ENCODE measurements around the gene PRKAG2. TPM values are rescaled to one million over a fixed set of nuclear protein-coding genes. Genes with fewer than 3 reads are reported as not detected.

The PRKAG2 gene
- total and polyA plus RNA-seq, 10 donors: 15.8 to 50.9 (median 32.8) TPM

GRCh38 chr7:151833691-151834090 lies 43.2 kb downstream of the PRKAG2 start:
- no peak for TF ChIP-seq CTCF (IDR thresholded peaks at IDR 0.05 in 8 of 11, conservative IDR thresholded peaks at IDR 0.05 in 3 of 11)
- TF ChIP-seq POLR2A (IDR thresholded peaks at IDR 0.05): no peak
- TF ChIP-seq POLR2AphosphoS5 (IDR thresholded peaks at IDR 0.05): no peak
- peaks cover 9 to 25% (median 17%) of the 10 kb centered on the region in 6 donors for H3K4me1 ChIP-seq
- peaks cover 0 to 14% (median 0%) of the 10 kb centered on the region in 6 donors for H3K36me3 ChIP-seq
- 79 to 94% (median 88%) methylated on average over 7 of the region's 7 CpGs for WGBS, 5 donors
- H3K4me3 ChIP-seq: no peak overlapping the region
- no peak overlapping the region for H3K27ac ChIP-seq
- no peaks in the 10 kb centered on the region for H3K27me3 ChIP-seq (replicated peaks in 1 of 7)
- intact Hi-C loops (cut with DNase I; ENCODE audit: low total_unique reads): no loop called here
- no peak for DNase-seq
- H3K9me3 ChIP-seq: no peaks in the 10 kb centered on the region

GRCh38 chr7:151833213-151833651 lies 43.7 kb downstream of the PRKAG2 start:
- TF ChIP-seq POLR2A (IDR thresholded peaks at IDR 0.05) (no peak), CTCF (IDR thresholded peaks at IDR 0.05 in 8 of 11, conservative IDR thresholded peaks at IDR 0.05 in 3 of 11) (no peak), POLR2AphosphoS5 (IDR thresholded peaks at IDR 0.05) (no peak)
- no peak for DNase-seq
- Histone ChIP-seq H3K27me3 (replicated peaks in 1 of 7) (no peaks in the 10 kb centered on the region), H3K4me3 (no peak overlapping the region), H3K4me1 (peaks cover 9 to 20% (median 12%) of the 10 kb centered on the region in 6 donors), H3K9me3 (no peaks in the 10 kb centered on the region), H3K36me3 (peaks cover 0 to 14% (median 0%) of the 10 kb centered on the region in 6 donors), H3K27ac (no peak overlapping the region)
- 89 to 96% (median 94%) methylated on average over 14 of the region's 14 CpGs for WGBS, 5 donors
- intact Hi-C loops (cut with DNase I; ENCODE audit: low total_unique reads): no loop called here

- DNase-seq: no peak
- TF ChIP-seq POLR2A (IDR thresholded peaks at IDR 0.05): no peak
- no peak for TF ChIP-seq CTCF (IDR thresholded peaks at IDR 0.05 in 8 of 11, conservative IDR thresholded peaks at IDR 0.05 in 3 of 11)
- TF ChIP-seq POLR2AphosphoS5 (IDR thresholded peaks at IDR 0.05): no peak
- no peaks in the 10 kb centered on the region for H3K9me3 ChIP-seq
- WGBS, 5 donors: 86 to 97% (median 94%) methylated on average over 8 to 11 of the region's 11 CpGs
- intact Hi-C loops (cut with DNase I; ENCODE audit: low total_unique reads): no loop called here
- no peak overlapping the region for H3K27ac ChIP-seq
- peaks cover 0 to 14% (median 0%) of the 10 kb centered on the region in 6 donors for H3K36me3 ChIP-seq
- H3K4me1 ChIP-seq: peaks cover 3 to 15% (median 7%) of the 10 kb centered on the region in 6 donors
- no peaks in the 10 kb centered on the region for H3K27me3 ChIP-seq (replicated peaks in 1 of 7)
- no peak overlapping the region for H3K4me3 ChIP-seq
Observed at GRCh38 chr7:151832656-151833055, 44.3 kb downstream of the PRKAG2 start.

GRCh38 chr7:151832138-151832537 lies 44.8 kb downstream of the PRKAG2 start:
- Histone ChIP-seq H3K4me3 (no peak overlapping the region), H3K36me3 (peaks cover 0 to 14% (median 0%) of the 10 kb centered on the region in 6 donors), H3K27ac (no peak overlapping the region), H3K4me1 (peaks cover 0 to 9% (median 1%) of the 10 kb centered on the region in 6 donors), H3K27me3 (replicated peaks in 1 of 7) (no peaks in the 10 kb centered on the region), H3K9me3 (no peaks in the 10 kb centered on the region)
- TF ChIP-seq POLR2A (IDR thresholded peaks at IDR 0.05): no peak
- TF ChIP-seq POLR2AphosphoS5 (IDR thresholded peaks at IDR 0.05): no peak
- TF ChIP-seq CTCF (IDR thresholded peaks at IDR 0.05 in 8 of 11, conservative IDR thresholded peaks at IDR 0.05 in 3 of 11): no peak
- no peak for DNase-seq
- WGBS, 5 donors: 83 to 88% (median 85%) methylated on average over 3 to 5 of the region's 5 CpGs
- intact Hi-C loops (cut with DNase I; ENCODE audit: low total_unique reads): no loop called here
